Occipital lobe (tissue), 2 donors: ENCODE measurements around the gene CCND2. TPM values are rescaled to one million over a fixed set of nuclear protein-coding genes. Genes with fewer than 3 reads are reported as not detected.
"Not testable (repeated sequence)": the region's sequence is repeated elsewhere in the genome, so short reads cannot be mapped to it uniquely, and the experiment has no call there.

Experiments used
- DNase-seq: peaks from one replicate; lab custom pipeline; 2025; lab: John Stamatoyannopoulos, UW
- total RNA-seq: library from RNA; depleted of rRNA; stranded (reverse); fragments of >200 nt; gene quantifications from one replicate; pipeline ENCODE4 v1.2.3, GENCODE V29; 2014

The CCND2 gene
- 300 TPM for total RNA-seq

- DNase-seq, result peak; percentile 79
These were observed at the start of gene CCND2 for GRCh38 chr12:4273652-4274395. CCND2 (plus strand) TSS chr12:4273762; CDS start chr12:4274041, 279 bp downstream.

DNA sequence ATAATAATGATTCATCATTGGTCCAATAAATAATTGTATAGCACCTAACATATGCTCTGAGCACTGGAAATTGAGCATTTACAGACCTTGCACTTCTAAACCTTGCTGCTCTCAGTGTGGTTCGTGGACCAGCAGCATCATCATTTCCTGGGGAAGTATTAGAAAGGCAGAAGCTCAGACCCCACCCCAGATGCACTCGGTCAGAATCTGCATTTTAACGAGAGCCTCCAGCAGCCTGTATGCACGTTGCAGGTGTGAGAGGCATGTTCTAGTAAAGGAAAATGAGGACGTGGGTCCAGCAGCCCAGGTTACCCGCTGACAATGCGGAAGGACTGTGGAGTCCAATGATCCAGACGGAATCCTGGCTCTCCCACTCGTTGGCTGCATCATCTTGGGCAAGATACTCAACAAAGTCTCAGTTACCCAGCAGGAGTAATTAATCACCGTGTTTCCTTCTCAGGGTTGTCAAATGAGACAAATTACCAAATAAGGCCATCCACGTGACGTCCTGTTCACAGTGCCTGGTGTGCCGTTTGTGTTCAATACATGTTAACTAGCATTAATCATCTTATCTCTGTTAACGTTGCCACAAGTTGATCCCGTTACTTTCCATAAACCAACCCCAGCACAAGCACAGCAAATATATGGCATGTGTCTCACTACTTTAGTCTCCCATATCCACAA is 49.2 kb upstream of the CCND2 start:
- DNase-seq, result no peak

DNA sequence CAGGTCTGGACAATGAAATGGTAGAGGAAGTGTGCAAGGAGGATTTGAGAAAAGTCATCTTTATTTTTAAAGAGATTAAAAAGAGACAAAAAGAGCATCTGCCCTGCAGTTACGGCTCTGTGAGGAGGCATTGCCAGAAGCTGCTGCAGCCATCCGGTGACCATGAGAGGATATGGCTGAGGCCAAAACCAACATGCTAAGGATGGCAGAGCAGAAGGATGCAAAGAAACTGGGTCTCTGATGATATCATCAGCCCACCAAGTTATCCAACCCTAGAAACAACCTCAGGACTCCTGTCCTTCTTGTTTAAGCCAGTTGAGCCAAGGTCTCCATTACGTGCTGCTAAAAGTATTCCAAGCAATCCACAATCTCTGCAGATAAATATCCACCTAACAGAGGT is 48.0 kb upstream of the CCND2 start:
- no peak for DNase-seq

- no peak for DNase-seq
These were observed 46.5 kb upstream of the CCND2 start for GRCh38 chr12:4227046-4227445.

- DNase-seq, result no peak
These were observed 45.4 kb upstream of the CCND2 start for GRCh38 chr12:4228122-4228580.

DNA sequence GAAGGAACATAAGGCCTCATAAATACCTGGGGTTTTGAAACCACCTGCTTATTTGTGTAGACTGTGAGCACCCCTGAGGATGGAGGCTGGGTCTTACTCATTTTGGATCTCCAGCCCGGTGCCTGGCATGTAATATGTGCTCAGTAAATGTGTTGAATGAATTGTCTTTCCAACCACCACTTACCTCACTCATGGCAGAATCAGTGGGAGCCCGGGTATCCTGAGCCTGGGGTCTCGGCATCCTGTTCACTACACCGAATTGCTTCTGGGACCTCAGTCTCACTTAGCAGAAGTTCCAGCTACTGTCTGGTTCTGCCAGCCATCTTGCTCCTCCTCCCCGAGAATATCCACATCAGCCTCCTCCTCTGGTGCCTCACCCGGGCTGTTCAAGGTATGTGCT is 43.0 kb upstream of the CCND2 start:
- no peak for DNase-seq

- no peak for DNase-seq
These were observed 35.0 kb upstream of the CCND2 start for GRCh38 chr12:4238577-4238976.

DNA sequence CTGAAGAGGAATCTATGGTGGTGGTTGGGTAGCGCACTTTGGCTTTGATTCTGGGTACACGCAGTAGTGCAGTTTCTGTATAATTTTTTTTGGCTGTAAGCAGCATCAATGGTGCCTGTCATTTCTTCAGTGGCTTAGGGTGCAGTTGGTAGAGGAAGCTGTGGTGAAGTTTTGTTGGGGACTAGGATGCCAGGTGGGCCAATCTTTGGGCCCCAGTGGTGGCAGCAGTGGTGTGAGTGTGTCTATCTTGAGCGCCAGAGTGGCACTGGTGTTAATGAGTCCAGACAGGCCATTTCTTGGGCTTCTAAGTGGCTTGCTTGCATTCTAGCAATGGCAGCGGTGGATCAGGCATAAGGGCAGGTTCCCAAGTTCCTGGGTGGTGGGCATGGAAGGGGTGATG is 33.8 kb upstream of the CCND2 start:
- no peak for DNase-seq

DNA sequence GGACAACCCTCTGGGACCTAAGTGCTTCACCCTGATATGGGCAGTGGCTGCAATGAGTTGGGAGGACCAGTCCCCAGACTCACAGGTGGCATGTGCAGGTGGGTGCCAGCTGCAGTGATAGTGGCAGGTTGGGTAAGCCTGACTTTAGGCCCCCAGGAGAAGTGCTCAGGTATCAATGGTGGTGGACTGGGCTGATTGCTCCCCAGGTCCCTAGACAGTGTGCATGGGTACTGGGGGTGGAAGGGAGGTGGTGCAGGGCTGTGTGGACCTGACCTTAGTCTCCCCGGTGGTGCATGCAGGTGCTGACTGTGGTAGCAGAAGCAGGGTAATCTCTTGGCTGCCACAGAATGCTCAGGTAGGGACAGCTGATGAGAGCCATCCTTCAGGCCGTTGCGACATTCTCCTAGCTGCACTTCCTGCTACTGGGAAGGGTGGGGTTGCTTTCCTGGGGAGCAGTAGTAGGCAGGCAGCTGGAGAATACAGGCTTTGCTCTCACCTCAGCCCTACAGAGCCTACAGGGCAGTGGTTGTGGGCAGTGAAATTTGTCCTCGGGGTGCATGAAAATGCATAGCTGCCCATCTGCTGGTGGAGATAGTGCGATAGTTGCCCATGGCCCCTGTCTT is 33.3 kb upstream of the CCND2 start:
- DNase-seq, result no peak

DNA sequence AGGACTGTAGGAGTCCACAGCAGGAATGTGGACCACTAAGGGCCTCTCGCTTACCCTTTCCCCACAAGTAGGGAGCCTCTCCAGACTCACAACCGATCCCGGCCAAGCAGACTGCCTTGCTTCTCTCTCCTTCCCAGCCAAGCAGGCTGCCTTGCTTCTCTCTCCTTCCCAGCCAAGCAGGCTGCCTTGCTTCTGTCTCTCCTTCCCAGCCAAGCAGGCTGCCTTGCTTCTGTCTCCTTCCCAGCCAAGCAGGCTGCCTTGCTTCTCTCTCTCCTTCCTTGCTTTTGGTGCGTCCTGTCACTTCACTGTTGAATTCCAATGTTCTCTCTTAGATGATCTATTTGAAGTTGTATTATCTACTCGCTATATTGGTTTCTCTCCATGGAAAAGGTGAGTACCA is 32.6 kb upstream of the CCND2 start:
- DNase-seq, result no peak

DNA sequence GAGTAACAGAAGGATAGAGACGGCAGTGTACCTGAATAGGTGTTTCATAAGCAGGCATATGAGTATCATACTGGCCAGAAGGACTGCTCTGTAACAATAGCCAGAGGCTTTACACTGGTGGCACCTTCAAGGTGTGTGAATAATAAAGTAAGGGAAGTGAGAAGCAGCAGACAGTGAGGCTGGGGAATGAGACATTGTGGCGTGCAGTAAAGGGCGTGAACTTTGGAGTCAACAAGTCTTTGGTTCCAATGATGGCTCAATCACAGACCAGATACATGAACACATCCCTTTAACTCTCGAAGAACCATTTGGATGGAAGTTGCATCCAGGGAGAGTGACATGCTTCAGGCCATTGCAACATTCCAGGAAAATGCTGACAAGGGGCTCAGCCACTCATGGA is 32.0 kb upstream of the CCND2 start:
- DNase-seq, result no peak

- no peak for DNase-seq
These were observed 31.0 kb upstream of the CCND2 start for GRCh38 chr12:4242595-4242994.

GRCh38 chr12:4243091-4243490 is 30.5 kb upstream of the CCND2 start:
- no peak for DNase-seq

DNA sequence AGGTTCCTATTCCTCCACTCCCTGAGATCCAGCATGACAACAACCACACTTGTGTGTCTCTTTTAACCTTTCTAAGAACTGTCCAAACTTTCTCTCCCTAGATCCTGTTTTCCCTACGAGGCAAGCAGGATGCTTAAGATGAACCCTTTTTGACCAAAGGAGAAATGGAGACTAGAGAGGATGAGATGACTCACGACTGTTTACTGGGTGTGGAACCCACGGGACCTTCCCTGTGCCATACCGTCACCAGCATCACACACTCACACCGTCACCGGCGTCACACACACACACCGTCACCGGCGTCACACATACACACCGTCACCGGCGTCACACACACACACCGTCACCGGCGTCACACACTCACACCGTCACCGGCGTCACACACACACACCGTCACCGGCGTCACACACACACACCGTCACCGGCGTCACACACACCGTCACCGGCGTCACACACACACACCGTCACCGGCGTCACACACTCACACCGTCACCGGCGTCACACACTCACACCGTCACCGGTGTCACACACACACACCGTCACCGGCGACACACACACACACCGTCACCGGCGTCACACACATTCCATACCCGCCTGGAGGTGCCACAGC is 30.0 kb upstream of the CCND2 start:
- not testable (repeated sequence) for DNase-seq

DNA sequence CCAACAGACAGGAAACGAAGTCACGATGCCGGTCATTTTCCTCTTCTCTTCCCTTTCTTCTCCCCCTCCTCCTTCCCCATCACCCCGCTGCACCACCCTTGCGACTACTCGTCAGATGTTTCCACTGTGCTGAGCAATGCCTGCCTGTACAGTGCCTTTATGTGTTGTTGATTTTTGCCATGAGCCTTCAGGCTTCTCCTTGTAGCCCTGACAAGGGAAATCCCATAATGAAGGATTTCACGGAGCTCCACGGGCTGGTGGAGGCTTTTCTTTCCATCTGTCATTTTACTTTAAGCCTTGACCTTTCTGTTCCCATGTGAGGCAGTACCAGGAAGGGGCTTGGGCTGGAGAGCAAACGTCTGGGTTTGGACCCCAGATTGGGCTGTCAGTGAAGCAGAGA is 28.7 kb upstream of the CCND2 start:
- no peak for DNase-seq

DNA sequence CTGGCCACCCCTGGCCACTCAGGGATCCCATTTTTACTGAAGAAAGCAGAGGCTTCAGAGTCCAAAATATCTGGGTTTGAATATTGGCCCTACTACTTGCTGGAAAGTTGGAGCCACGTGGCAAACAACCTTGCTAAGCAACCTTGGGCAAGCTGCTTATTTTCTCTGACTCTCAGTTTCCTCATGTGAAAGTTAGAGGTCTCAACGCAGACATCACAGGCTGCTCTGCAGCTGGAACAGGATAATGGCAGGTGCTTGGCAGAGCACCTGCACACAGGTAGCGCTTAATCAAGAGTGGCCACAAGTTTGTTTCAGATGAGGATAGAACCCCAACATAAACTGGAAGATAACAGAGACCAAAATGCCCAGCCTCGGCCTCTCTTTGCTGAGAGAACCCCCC is 28.1 kb upstream of the CCND2 start:
- no peak for DNase-seq

- no peak for DNase-seq
These were observed 27.4 kb upstream of the CCND2 start for GRCh38 chr12:4246116-4246515.

GRCh38 chr12:4250691-4251090 is 22.9 kb upstream of the CCND2 start:
- DNase-seq, result no peak

DNA sequence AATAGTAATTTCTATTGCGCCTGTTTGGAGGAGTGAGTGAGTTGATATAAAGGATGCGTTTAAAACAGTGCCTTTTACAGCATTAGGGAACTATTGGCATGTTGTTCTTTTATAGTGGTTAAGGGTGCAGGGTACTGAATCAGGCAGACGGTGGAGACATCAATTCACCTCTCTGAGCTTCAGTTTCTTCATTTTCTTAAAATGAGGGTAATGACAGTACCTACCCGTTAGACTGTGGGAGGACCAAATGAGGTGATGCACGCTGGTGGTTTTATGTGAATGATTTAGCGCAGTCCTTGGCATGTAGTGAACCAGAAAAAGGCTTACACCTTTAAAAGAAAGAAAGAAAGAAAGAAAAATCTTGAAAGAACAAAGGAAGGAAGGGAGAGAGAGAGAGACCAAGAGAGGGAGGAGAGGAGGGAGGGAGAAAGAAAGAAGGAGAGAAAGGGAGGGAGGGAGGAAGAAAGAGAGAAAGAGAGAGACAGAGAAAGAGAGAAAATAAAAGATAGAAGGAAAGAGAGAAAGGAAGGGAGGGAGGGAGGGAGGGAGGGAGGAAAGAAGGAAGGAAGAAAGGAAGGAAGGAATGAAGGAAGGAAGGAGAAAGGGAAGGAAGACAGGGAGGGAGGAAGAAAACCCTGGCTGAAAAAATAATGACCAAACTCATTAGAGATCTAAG is 22.2 kb upstream of the CCND2 start:
- DNase-seq, result no peak

- no peak for DNase-seq
These were observed 21.6 kb upstream of the CCND2 start for GRCh38 chr12:4251967-4252366.

- DNase-seq, result no peak
These were observed 21.0 kb upstream of the CCND2 start for GRCh38 chr12:4252601-4253000.
